Measurements from ENCODE around the gene TYW1B. TPM values are rescaled to one million over a fixed set of nuclear protein-coding genes. Genes with fewer than 3 reads are reported as not detected.
"Not testable (repeated sequence)": the region's sequence is repeated elsewhere in the genome, so short reads cannot be mapped to it uniquely, and the experiment has no call there.

Gene TYW1B
- total RNA-seq, 1 experiment from 2014 or later: 2.6 TPM

DNA sequence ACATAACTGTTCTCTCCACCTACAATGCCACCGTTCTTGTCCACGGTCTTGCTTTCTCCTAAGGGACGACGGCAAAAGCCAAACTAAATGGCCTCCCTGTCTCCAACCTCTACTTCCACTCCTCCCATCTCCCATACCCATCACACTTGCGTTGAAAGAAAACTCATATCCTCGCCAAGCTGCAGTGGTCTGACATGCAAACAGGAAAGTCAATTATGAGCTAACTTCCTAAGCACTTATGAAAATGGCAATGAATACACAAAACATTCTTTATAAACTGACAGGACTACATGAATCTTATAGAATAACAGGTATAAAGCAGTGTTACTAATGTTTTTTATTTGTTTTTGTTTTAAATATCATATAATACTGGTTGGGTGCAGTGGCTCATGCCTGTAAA is 46.4 kb downstream of the TYW1B start:
- H3K4me3 ChIP-seq (ENCODE audit: low read depth, low read length, poor library complexity, severe bottlenecking): no peak overlapping the region
- no peaks in the 10 kb centered on the region for H3K27me3 ChIP-seq (replicated peaks; ENCODE audit: insufficient read depth, low read depth, low read length, poor library complexity)
- H3K4me1 ChIP-seq (ENCODE audit: insufficient read depth, low read length, poor library complexity, severe bottlenecking): no peaks in the 10 kb centered on the region
- H3K36me3 ChIP-seq (ENCODE audit: insufficient read depth, low read length, poor library complexity, severe bottlenecking): no peaks in the 10 kb centered on the region
- intact Hi-C loops (cut with micrococcal nuclease; ENCODE audit: unreplicated experiment): no loop called here
- CTCF ChIA-PET: no interaction called here
- no peak for DNase-seq (ENCODE audit: low spot score)
- BruUV-seq (replicated peaks): no TSS peak
- H3K27ac ChIP-seq (ENCODE audit: low read depth, low read length, poor library complexity, severe bottlenecking): no peak overlapping the region
- POLR2A ChIA-PET (ENCODE audit: low non-redundant PET): no interaction called here
- no peaks in the 10 kb centered on the region for H3K9me3 ChIP-seq (ENCODE audit: low read depth, low read length, poor library complexity, severe bottlenecking)
- TF ChIP-seq, protein P1, sequence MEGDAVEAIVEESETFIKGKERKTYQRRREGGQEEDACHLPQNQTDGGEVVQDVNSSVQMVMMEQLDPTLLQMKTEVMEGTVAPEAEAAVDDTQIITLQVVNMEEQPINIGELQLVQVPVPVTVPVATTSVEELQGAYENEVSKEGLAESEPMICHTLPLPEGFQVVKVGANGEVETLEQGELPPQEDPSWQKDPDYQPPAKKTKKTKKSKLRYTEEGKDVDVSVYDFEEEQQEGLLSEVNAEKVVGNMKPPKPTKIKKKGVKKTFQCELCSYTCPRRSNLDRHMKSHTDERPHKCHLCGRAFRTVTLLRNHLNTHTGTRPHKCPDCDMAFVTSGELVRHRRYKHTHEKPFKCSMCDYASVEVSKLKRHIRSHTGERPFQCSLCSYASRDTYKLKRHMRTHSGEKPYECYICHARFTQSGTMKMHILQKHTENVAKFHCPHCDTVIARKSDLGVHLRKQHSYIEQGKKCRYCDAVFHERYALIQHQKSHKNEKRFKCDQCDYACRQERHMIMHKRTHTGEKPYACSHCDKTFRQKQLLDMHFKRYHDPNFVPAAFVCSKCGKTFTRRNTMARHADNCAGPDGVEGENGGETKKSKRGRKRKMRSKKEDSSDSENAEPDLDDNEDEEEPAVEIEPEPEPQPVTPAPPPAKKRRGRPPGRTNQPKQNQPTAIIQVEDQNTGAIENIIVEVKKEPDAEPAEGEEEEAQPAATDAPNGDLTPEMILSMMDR (conservative IDR thresholded peaks at IDR 0.05; ENCODE audit: low read depth, low read length): no peak
- TF ChIP-seq EZH2 (IDR thresholded peaks at IDR 0.05; ENCODE audit: borderline replicate concordance, low read depth, low read length, poor library complexity, severe bottlenecking): no peak

DNA sequence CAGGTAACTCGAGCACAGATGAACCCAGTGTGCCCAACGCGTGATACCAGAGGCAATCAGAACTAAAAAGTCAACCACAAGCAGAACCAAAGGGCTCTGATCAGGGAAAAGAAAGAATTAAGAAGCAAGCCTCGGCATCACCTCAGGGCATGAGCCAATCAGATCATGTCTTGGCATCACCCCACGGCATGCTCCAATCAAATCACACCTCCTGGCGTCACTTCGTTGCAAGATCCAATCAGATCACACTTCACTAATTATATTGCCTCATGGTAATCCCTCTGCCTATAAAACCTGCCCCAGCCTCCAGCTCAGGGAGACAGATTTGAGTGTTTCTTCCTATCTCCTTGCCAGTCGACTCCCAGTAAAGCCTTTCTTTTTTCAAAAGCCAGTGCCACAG is 46.8 kb downstream of the TYW1B start:
- ChIA-PET POLR2A (ENCODE audit: low non-redundant PET) (no interaction called here), CTCF (no interaction called here)
- BruUV-seq (replicated peaks): no TSS peak
- H3K27ac ChIP-seq (ENCODE audit: low read depth, low read length, poor library complexity, severe bottlenecking): no peak overlapping the region
- H3K4me3 ChIP-seq (ENCODE audit: low read depth, low read length, poor library complexity, severe bottlenecking): no peak overlapping the region
- H3K4me1 ChIP-seq (ENCODE audit: insufficient read depth, low read length, poor library complexity, severe bottlenecking): no peaks in the 10 kb centered on the region
- intact Hi-C loops (cut with micrococcal nuclease; ENCODE audit: unreplicated experiment): no loop called here
- H3K36me3 ChIP-seq (ENCODE audit: insufficient read depth, low read length, poor library complexity, severe bottlenecking): no peaks in the 10 kb centered on the region
- peak; percentile 17 for DNase-seq (ENCODE audit: low spot score)
- TF ChIP-seq, protein P1 (conservative IDR thresholded peaks at IDR 0.05; ENCODE audit: low read depth, low read length): no peak
- no peak for TF ChIP-seq EZH2 (IDR thresholded peaks at IDR 0.05; ENCODE audit: borderline replicate concordance, low read depth, low read length, poor library complexity, severe bottlenecking)
- no peaks in the 10 kb centered on the region for H3K9me3 ChIP-seq (ENCODE audit: low read depth, low read length, poor library complexity, severe bottlenecking)
- no peaks in the 10 kb centered on the region for H3K27me3 ChIP-seq (replicated peaks; ENCODE audit: insufficient read depth, low read depth, low read length, poor library complexity)

DNA sequence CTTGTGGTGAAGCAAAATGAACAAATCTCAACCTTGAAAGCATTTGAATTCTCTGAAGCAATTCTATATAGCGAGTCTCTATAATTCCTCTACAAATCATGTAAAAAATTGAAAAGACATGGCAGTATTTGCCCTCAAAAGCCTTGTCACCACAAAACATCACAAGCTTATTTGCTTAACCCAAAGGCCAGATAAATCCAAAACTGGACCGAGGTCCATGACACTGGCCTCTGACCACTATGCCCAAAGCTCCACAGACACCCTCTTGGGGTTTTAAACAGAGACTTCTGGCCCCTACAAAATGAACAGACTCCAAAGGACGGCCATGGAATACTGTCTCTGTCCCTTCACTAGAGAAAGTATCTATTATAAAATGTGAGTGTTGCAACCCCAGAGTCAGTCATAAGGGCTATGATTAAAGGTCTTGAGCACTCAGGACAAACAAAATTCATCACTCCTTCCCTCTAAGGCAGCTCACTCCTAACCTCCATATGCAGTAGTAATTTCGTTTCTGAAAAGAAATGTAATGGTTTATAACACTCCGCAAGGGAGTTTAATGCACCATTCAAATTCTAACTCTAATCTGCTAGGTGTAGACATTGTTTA is 47.6 kb downstream of the TYW1B start:
- BruUV-seq (replicated peaks); POLR2A ChIA-PET (ENCODE audit: low non-redundant PET); DNase-seq (ENCODE audit: low spot score): not testable (repeated sequence)

GRCh38 chr7:72777167-72777566 is 50.8 kb downstream of the TYW1B start:
- H3K36me3 ChIP-seq (ENCODE audit: insufficient read depth, low read length, poor library complexity, severe bottlenecking); H3K4me1 ChIP-seq (ENCODE audit: insufficient read depth, low read length, poor library complexity, severe bottlenecking); BruUV-seq (replicated peaks); intact Hi-C loops (cut with micrococcal nuclease; ENCODE audit: unreplicated experiment); POLR2A ChIA-PET (ENCODE audit: low non-redundant PET); H3K4me3 ChIP-seq (ENCODE audit: low read depth, low read length, poor library complexity, severe bottlenecking); H3K27me3 ChIP-seq (replicated peaks; ENCODE audit: insufficient read depth, low read depth, low read length, poor library complexity); H3K27ac ChIP-seq (ENCODE audit: low read depth, low read length, poor library complexity, severe bottlenecking); DNase-seq (ENCODE audit: low spot score); H3K9me3 ChIP-seq (ENCODE audit: low read depth, low read length, poor library complexity, severe bottlenecking); CTCF ChIA-PET: not testable (repeated sequence)

More for the DNA sequence above, 47.6 kb downstream of the TYW1B start:
- H3K4me3 ChIP-seq (ENCODE audit: low read depth, low read length, poor library complexity, severe bottlenecking); H3K36me3 ChIP-seq (ENCODE audit: insufficient read depth, low read length, poor library complexity, severe bottlenecking); H3K27me3 ChIP-seq (replicated peaks; ENCODE audit: insufficient read depth, low read depth, low read length, poor library complexity); H3K4me1 ChIP-seq (ENCODE audit: insufficient read depth, low read length, poor library complexity, severe bottlenecking); intact Hi-C loops (cut with micrococcal nuclease; ENCODE audit: unreplicated experiment); H3K27ac ChIP-seq (ENCODE audit: low read depth, low read length, poor library complexity, severe bottlenecking); H3K9me3 ChIP-seq (ENCODE audit: low read depth, low read length, poor library complexity, severe bottlenecking); CTCF ChIA-PET: not testable (repeated sequence)

DNA sequence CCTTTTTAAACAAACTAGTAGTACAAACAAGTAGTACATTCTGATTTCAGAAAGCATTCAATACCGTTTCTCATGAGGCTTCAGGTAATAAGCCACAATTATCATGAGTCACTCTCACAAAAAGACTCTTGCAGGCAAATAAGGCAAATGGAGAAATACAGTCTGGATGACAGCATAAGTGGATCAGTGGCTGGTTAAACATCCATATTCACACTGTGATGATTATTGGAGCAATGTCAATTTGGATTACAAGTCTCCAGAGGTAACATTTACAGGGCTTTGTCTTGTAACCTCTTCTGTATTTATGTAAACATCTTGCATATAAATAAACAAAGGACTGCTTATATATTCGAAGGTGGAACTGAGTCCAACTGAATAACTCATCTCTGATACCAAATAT is 55.4 kb downstream of the TYW1B start:
- CTCF ChIA-PET; POLR2A ChIA-PET (ENCODE audit: low non-redundant PET); BruUV-seq (replicated peaks); H3K27me3 ChIP-seq (replicated peaks; ENCODE audit: insufficient read depth, low read depth, low read length, poor library complexity); H3K4me3 ChIP-seq (ENCODE audit: low read depth, low read length, poor library complexity, severe bottlenecking); H3K36me3 ChIP-seq (ENCODE audit: insufficient read depth, low read length, poor library complexity, severe bottlenecking); DNase-seq (ENCODE audit: low spot score); intact Hi-C loops (cut with micrococcal nuclease; ENCODE audit: unreplicated experiment); H3K9me3 ChIP-seq (ENCODE audit: low read depth, low read length, poor library complexity, severe bottlenecking); H3K27ac ChIP-seq (ENCODE audit: low read depth, low read length, poor library complexity, severe bottlenecking); H3K4me1 ChIP-seq (ENCODE audit: insufficient read depth, low read length, poor library complexity, severe bottlenecking): not testable (repeated sequence)

- BruUV-seq (replicated peaks); POLR2A ChIA-PET (ENCODE audit: low non-redundant PET); CTCF ChIA-PET: not testable (repeated sequence)
These were observed 61.0 kb downstream of the TYW1B start for GRCh38 chr7:72766994-72767393.

More at GRCh38 chr7:72766994-72767393, 61.0 kb downstream of the TYW1B start:
- intact Hi-C loops (cut with micrococcal nuclease; ENCODE audit: unreplicated experiment); H3K9me3 ChIP-seq (ENCODE audit: low read depth, low read length, poor library complexity, severe bottlenecking); H3K4me3 ChIP-seq (ENCODE audit: low read depth, low read length, poor library complexity, severe bottlenecking); H3K36me3 ChIP-seq (ENCODE audit: insufficient read depth, low read length, poor library complexity, severe bottlenecking); DNase-seq (ENCODE audit: low spot score); H3K27ac ChIP-seq (ENCODE audit: low read depth, low read length, poor library complexity, severe bottlenecking); H3K4me1 ChIP-seq (ENCODE audit: insufficient read depth, low read length, poor library complexity, severe bottlenecking); H3K27me3 ChIP-seq (replicated peaks; ENCODE audit: insufficient read depth, low read depth, low read length, poor library complexity): not testable (repeated sequence)
